HG02588 (cell line): ENCODE data around the gene LYAR.
A peak's percentile ranks its signal among the peaks of the same experiment; 100 is the strongest.

Experiments used
- ATAC-seq: cut with Tn5 transposase; IDR thresholded peaks from one replicate; pipeline ENCODE4 v1.9.1; 2021; ENCODE audit warnings: mild to moderate bottlenecking, moderate library complexity; ENCODE audit not compliant: unreplicated experiment

LYAR gene

DNA sequence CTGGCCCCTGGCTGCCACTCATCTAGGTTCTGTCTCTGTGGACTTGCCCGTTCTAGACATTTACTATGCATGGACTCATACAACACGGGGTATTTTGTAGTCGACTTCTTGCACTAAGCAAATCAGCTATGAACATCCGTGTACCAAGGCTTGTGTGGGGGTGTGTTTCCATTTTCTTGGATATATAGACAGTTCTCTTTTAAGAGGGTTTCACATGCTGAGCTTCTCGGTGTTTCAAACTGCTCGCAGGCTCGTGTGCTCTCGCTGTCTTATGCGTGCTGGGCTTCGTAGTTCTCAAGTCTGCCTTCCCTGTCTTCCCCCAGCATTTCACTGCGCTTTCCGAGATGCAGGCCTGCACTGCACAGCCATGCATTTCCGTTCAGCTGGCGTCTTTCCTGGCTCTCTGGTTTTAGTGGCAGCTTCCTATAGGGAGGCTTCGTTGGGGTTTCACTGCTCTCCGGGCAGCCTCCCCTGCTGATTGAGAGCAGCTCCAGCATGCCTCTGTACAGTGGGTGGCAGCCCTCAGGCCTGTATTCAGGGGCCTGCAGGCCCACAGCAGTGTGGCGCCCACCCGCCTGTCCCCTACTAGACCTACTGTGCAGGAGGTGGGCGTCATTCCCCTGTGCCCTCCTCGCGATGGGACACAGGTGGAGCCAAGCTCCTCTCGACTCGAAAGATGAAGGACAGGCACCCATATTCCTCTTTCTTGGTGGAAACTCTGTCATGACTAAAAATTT is 27.7 kb upstream of the LYAR start:
- no peak for ATAC-seq

DNA sequence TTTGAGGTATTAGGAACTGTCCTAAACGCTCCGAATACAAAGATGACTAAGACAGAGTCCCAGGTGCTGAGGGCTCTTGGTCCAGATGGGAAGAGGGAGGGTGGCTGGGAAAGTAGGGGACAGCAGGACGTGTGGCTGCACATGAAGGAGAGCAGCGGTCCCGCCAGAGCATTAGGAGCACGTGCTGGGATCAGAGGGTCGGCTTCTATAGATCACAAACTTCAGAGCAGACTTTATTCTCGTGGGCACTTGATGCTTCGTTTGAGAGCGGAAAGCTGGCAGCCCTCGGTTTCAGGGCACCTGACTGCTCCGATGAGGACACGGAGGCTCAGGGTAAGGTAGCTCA is 26.2 kb upstream of the LYAR start:
- no peak for ATAC-seq

GRCh38 chr4:4315461-4316149 is 25.7 kb upstream of the LYAR start:
- ATAC-seq, result no peak

GRCh38 chr4:4311193-4311592 is 21.2 kb upstream of the LYAR start:
- ATAC-seq, result no peak

DNA sequence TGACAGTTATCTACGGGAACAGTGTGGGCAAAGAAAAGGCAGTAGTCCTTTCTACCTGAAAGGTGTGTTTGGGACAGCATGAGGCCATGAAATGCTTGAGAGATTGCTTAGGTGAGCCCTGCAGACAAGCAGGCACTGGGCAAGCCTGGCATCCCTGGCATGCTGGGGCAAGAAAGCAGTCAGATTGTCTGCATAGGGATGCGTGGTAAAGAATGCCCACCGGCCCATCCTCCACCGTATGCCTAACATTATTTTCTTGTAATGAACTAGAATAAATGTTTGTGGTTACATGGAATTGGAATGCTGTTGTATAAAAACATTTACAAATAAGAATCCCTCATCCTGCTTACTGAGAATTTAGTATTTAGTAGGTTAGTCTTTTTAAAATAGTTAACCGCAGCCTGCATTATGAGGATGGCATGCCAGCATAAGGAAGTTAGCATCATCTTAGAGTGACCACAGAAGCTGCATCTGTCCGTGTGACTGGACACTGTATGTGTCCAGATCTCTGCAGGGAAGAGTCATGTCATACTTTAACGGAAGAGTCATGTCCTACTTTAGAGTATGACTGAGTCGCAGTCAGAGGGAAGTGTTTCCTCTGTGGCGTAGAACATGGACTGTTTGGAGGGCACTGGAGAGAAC is 19.0 kb upstream of the LYAR start:
- ATAC-seq, result no peak

DNA sequence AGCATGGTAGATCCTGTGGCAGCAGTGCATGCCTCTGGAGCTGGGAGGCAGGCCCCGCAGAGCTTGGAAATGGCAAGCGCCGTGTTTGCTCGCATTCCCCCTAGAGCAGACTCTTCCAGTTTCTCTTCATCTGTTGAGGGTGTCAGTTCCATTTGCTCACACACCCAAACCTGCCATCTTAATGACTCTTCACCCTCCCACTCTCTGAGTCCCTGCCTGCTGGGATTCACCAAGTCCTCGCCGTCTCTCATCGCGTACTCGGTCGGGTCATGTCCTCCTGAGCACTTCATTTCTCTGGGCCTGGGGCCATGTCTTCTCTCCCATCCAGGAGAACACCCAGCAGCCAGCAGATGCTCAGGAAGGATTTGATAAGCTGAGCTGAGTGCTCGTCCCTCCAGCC is 17.0 kb upstream of the LYAR start:
- no peak for ATAC-seq

DNA sequence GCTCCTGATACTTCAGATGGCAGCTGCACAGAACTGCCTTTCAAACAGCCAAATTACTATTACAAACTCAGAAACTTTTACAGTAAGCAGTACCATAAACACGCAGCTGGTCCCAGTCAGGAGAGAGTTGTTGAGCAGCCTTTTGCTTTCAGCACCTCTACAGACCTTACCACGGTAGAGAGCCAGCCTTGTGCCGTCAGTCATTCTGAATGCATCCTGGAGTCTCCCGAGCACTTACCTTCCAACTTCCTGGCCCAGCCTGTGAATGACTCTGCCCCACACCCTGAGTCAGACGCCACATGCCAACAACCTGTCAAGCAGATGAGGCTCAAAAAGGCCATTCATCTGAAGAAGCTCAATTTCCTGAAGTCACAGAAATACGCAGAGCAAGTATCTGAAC is 12.5 kb upstream of the LYAR start:
- ATAC-seq, result no peak

GRCh38 chr4:4302001-4302400 is 12.0 kb upstream of the LYAR start:
- ATAC-seq, result no peak

- no peak for ATAC-seq
These were observed 9.1 kb upstream of the LYAR start for GRCh38 chr4:4299006-4299405.

GRCh38 chr4:4296283-4296846 is 6.4 kb upstream of the LYAR start:
- no peak for ATAC-seq

- no peak for ATAC-seq
These were observed 3.3 kb upstream of the LYAR start for GRCh38 chr4:4293279-4293678.

GRCh38 chr4:4289597-4289940 is 385 bp downstream of the LYAR start:
- ATAC-seq, result peak; percentile 18

- no peak for ATAC-seq
These were observed 899 bp downstream of the LYAR start for GRCh38 chr4:4289055-4289454.

DNA sequence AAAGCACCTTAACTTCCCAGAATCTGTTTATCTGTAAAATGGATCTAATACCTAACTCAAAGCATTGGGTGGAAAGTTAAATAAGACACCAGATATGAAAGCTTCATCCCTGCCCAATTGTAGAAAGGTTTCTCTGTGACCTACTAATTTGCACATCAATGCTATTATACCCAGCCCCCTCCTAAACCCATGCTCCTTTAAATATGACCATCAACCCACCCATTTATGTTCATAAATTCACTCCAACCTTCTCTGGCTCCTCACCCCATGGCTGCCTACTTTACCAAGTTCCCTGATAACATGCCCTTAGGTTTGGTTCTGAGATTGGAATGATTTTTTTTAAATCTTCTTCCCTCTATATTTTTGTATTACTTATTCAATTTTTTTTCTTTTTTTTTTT is 1.9 kb downstream of the LYAR start:
- ATAC-seq, result no peak

GRCh38 chr4:4284827-4285618 is 4.9 kb downstream of the LYAR start:
- no peak for ATAC-seq

DNA sequence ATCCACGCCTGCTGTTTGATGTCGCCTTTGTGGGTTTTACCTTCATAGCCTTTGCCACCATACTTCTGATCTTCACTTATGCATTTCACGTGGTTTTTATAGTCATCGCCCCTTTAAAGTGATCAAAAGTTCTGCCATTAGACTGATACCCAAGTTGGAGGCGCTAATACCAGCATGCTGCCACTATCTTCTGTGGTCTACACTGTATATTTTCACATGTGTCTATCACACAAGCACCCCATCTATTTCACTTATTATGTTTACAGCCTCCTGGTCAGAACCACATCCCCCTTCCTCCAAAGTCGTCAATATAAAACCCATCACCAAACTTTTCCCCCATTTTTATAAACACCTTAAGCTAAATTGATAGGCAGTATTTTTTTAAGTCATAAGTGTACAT is 8.2 kb downstream of the LYAR start:
- no peak for ATAC-seq

GRCh38 chr4:4277531-4277930 is 12.4 kb downstream of the LYAR start:
- ATAC-seq, result no peak

DNA sequence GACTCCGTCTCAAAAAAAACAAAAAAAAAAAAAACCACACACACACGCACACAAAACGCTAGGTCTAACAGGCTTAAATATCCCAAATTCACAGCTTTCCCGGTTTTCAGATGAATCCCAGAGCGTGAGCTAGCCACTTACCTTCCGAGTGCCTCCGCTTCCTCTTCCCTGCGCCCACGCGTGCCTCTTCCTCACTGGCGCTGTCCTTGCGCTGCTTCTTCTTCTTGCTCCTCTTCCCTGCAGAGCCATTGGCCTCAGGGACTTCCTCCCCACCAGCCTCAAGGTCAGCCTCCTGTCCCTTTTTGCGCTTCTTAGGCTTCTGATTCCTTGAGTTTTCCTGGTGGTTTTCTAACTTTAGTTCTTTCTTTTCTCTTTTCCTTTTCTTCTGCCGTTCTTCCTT is 15.7 kb downstream of the LYAR start:
- ATAC-seq, result no peak

DNA sequence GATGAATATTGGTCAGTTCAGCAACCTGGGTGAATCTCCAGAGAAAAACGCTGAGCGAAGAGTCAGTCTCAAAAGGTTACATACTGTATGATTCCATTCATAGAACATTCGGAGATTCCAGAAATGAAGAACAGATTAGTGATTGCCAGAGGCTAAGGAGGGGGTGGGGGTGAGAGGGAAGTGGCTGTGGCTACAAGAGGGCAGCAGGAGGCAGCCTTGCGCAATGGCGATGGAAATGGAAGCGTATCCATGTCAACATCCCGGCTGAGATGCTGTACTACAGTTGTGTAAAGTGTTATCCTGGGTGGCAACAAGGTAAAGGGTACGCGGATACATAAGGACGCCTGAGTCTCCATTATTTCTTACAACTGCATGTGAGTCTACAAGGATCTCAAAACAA is 18.0 kb downstream of the LYAR start:
- ATAC-seq, result no peak

GRCh38 chr4:4270529-4270928 is 19.4 kb downstream of the LYAR start:
- no peak for ATAC-seq

GRCh38 chr4:4269856-4270255 is 20.1 kb downstream of the LYAR start:
- ATAC-seq, result no peak
